Stimulated activated CD8-positive, alpha-beta memory T cell treated with anti-CD3 and anti-CD28 coated beads, Interleukin-2, amount 100 ng/mL, for 1 hour (primary cell): ENCODE data around the gene USP4.
A peak's percentile ranks its signal among the peaks of the same experiment; 100 is the strongest.
"Not testable (repeated sequence)": the region's sequence is repeated elsewhere in the genome, so short reads cannot be mapped to it uniquely, and the experiment has no call there.

ENCODE experiments used
- DNase-seq, 2 donors: peaks; one replicate each; pipeline ENCODE4 v3.0.0-alpha.2; 2020; ENCODE audit warnings: low read depth in 2 of 2

USP4 gene

DNA sequence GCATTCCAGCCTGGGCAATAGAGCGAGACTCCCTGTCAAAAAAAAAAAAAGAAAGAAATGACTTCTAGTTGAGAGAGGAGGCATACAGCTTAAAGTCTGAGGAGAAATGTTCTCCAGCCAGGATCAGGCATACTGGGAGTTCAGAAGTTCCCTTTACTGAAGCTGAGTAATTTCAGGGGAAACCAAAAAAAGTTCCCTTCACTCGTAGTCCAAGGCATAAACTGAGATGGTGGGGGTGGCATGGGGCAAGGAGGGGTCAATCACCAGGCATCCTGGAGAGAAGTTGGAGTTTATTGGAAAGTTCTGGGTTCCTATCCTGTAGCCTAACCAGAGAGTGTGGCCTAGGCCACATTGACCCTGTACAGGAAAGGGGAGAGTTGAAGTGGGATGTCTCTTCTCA is 12.4 kb upstream of the USP4 start:
- DNase-seq, result no peak

- DNase-seq, result no peak
Measured at GRCh38 chr3:49351521-49352011, 11.7 kb upstream of the USP4 start.

GRCh38 chr3:49349348-49350114 is 9.7 kb upstream of the USP4 start:
- no peak for DNase-seq

DNA sequence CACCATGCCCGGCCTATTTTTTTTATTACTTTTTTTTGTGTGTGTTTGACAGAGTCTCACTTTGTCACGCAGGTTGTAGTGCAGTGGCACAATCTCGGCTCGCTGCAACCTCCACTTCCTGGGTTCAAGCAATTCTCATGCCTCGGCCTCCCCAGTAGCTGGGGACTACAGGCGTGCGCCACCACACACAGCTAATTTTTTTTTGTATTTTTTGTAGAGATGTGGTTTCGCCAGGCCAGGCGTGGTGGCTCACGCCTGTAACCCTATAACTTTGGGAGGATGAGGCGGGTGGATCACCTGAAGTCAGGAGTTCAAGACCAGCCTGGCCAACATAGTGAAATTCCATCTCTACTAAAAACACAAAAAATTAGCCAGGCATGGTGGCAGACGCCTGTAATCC is 8.5 kb upstream of the USP4 start:
- not testable (repeated sequence) for DNase-seq

DNA sequence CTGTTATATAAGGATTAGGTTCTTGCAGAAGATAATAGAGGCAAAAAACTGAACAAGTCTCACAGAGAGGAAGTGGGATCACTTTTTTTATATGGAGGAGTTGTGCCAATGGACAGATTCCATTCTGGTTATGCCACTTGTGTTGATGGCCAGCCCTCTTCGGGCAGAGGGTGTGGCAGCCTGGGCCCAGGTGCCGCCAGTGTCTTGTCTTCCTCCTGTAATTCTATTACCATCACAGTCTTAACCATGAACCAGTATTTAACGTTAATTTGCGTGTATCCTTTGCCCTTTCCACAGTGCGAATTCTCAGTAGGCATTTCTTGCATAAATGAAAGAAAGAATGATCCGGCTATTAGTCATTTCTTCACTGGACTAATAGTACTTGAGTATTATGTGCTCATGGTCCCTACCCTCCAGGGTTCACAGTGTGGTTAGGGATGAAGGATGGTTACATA is 7.0 kb upstream of the USP4 start:
- DNase-seq, result no peak

- DNase-seq, result no peak
Measured at GRCh38 chr3:49343163-49343562, 3.3 kb upstream of the USP4 start.

GRCh38 chr3:49341996-49342395 is 2.1 kb upstream of the USP4 start:
- DNase-seq, result no peak

GRCh38 chr3:49339581-49339940 is 292 bp downstream of the USP4 start:
- DNase-seq, result peak in 1 of 2 donors; percentile 13

DNA sequence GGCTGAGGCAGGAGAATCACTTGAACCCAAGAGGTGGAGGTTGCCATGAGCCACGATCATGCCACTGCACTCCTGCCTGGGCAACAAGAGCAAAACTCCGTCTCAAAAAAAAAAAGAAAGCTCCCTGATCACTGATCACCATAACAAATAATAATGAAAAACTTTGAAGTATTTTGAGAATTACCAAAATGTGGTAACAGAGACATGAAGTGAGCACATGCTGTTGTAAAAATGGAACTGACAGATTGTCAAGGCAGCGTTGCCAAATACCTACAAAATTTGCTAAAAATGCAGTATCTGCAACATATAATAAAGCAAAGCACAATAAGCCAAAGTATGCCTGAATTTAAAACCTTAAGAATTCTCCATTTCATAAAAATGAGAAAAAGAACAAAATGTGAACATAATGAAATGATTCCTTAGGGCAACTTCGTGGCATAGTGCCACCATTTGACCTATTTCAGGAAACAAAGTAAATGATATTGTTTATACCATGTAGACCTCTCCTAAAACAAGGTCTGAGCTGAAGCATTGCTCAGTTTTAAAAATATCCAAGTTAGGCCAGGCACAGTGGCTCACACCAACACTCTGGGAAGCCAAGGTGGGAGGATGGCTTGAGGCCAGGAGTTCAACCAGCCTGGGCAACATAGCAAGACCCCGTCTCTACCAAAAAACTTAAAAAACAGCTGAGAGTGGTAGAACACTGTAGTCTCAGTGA is 5.8 kb downstream of the USP4 start:
- DNase-seq, result no peak

GRCh38 chr3:49333091-49333490 is 6.8 kb downstream of the USP4 start:
- no peak for DNase-seq

GRCh38 chr3:49329186-49329585 is 10.7 kb downstream of the USP4 start:
- no peak for DNase-seq

DNA sequence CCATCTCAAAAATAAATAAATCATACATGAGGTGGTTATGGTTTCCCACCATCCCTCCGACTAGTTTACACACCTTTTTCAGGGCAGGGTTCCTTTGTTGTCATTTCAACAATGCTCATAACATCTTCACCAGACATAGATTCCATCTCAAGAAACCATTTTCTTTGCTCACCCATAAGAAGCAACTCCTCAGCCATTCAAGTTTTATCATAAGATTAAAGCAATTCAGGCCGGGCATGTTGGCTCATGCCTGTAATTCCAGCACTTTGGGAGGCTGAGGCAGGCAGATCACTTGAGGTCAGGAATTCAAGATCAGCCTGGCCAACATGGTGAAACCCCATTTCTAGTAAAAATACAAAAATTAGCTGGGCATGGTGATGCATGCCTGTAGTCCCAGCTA is 11.5 kb downstream of the USP4 start:
- DNase-seq, result not testable (repeated sequence)

DNA sequence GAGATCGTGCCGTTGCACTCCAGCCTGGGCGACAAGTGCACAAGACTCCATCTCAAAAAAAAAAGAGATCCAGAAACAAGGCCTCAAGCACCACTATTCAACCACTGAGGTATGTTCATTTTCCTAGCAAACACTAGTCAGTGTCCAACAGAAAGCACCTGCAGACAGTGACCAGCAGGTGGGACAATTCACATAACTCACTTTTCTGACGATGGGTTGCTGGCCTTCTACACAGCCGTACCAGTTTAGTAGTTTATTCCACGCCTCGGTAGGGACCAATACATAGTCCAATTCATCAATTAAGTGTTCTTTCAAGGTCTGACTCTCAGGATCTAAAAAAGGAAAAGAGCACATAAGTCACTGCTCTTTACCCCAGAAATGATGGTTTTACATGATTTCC is 12.4 kb downstream of the USP4 start:
- DNase-seq, result no peak

GRCh38 chr3:49324768-49325167 is 15.1 kb downstream of the USP4 start:
- DNase-seq, result no peak

DNA sequence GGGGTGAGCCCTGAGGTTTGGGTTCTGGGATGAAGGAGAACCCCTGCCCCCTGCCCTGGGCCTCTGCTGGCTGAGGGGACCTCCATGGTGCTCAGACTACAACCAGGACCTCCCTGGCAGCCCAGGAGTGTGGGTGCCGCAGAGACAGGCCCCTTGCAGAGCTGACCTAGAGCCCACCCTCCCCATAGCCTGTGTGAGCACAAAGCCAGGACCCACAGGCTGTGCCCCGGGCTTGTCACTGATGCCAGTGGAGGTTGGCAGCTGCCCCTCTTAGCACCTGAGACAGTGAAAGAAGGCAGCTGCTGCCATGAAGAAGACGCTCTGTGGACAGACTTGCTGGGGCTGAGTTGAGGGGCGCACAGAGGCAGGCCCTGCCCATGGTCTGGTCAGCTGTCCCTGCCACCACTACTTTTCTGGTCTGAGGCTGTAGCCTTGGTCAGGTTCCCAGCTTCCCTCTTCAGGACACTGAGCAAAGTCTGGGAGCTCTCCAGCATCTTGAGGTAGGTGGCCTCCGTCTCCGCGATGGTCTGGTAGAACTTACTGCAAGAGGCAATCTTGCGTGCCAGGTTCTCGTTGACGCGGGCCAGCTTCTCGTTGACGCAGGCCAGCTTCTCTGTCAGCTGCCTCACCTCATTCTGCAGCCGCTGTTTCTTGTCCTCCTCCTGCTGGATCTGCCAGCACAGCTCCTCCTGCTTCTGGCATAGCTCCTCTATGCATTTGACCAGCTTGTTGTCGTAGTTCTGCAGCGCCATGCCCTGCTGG is 23.0 kb downstream of the USP4 start:
- DNase-seq, result no peak

DNA sequence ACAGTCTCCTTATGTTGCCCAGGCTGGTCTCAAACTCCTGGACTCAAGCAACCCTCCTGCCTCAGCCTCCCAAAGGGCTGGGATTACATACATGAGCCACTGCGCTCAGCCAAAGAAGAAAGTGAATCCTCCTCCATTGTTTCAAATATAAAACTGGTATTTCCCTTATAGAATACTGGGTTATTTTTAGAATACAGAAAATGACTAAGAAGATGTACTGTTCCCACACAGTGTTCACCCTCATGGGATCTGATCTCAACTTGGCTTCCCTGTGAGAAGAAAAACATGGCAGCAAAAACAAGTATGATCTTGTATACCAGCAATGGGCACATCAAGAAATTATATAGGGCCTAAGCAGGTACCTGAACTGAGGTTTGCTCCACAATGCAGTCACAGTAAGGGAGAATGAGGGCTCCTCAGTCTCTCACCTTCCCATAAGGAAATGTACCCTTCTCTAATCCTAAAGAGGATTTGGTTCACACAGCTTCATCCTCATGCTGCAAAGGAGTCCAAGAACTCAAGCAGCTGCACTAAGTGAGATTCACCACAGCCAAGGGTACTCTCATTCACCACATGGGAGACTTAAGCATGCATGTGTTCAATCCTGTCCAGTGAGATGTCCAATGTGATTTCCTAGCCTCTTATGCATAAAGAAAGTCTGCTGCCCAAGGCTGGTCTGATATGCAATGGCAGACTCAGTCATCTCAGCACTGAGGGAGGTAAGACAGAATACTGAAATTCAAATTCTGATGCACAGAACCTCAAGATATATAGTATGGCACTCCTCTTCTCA is 25.8 kb downstream of the USP4 start:
- no peak for DNase-seq

DNA sequence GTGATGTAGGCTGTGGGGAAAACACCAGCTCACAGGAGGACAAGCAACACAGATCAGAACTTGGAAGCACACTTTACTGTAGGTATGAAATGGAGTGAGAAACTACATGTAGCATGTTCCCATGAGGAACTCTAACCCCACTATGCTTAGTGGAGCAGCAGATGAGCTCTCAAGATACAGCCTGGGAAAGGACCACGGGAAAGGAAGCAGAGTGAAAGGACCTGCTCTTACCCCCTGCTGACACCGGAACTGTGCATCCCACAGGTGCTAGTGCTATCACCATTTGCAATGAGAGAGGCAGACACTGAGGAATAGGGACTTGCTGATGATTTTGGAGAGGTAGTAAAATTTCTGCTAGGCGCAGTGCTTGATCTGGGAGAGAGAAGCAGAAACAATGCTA is 28.6 kb downstream of the USP4 start:
- DNase-seq, result no peak

- DNase-seq, result no peak
Measured at GRCh38 chr3:49310677-49311076, 29.2 kb downstream of the USP4 start.

DNA sequence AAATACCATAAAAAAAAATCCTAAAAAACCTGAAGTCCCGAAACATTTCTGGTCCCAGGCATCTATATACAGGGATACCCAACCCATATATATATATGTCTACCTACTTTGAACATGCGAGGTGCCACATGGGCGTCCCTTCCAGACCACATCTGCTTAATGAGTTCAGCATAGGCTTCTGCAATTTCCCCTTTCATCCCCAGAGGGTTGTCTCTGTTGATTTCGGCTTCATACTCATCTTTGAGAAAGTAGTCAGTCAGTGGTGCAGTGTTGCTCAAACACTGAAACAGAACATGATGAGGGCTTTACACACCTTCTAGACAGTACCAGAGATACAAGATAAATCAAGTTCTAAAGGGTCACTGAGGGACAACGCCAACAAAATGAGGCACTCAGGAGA is 34.2 kb downstream of the USP4 start:
- no peak for DNase-seq

- no peak for DNase-seq
Measured at GRCh38 chr3:49302613-49303012, 37.2 kb downstream of the USP4 start.

DNA sequence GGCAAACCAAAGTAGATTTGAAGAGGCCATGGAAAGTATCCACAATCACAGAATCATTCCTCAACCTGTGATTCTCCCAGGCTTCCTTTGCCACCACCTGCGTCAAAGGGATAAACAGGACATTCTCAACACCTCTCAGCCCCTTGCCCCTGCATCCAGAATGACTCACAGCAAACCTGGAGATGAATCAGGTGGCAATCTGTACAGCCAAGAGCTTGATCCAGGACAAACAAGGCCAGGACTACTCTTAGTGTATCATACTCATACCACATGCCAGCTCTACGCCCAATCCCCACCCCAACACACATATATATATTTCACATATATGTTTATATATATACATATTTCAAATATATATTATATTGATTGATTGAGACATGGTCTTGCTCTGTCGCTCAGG is 39.3 kb downstream of the USP4 start:
- DNase-seq, result no peak

DNA sequence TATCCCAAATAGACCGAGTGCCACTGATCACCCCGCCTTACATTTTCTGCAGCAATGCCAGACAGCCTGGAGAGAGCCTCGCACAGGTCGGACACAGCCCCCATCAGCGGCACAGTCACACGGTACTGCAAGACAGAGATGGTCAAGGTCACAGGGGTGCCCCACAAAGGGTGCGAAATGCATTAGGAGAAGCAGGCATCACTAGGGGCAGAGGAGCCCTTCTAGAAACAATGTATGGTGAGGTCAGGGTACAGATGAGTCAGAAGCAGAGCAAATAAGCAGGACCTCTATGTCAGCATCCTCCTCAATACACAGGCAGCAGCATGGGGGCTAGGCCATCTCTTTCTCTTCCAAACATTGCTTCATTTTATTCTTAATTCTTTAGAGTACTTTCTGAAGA is 41.3 kb downstream of the USP4 start:
- no peak for DNase-seq
